Sigmoid colon (tissue), 7 donors: ENCODE data around the gene PCDHGA5. TPM values are rescaled to one million over a fixed set of nuclear protein-coding genes. Genes with fewer than 3 reads are reported as not detected.

ENCODE experiments used
- DNase-seq: peaks from one replicate; pipeline ENCODE4 v3.0.0-alpha.2; 2019
- H3K27ac ChIP-seq, 4 donors: fragments of 200-600 bp; sonication (generic); one replicate each; pipeline ENCODE4 v1.5.1; 2016 to 2019; ENCODE audit warnings: mild to moderate bottlenecking in 1 of 4
- H3K27me3 ChIP-seq, 3 donors: fragments of 200-600 bp; sonication (generic); one replicate each; pipeline ENCODE4 v1.5.1; 2019; ENCODE audit warnings: mild to moderate bottlenecking in 1 of 3
- H3K36me3 ChIP-seq, 4 donors: fragments of 200-600 bp; sonication (generic); one replicate each; pipeline ENCODE4 v1.5.1; 2016 to 2019
- H3K4me1 ChIP-seq, 4 donors: fragments of 200-600 bp; sonication (generic); one replicate each; pipeline ENCODE4 v1.5.1; 2017 to 2019
- H3K4me3 ChIP-seq, 4 donors: fragments of 200-600 bp; sonication (generic); one replicate each; pipeline ENCODE4 v1.5.1; 2017 to 2019; ENCODE audit warnings: mild to moderate bottlenecking in 2 of 4, moderate library complexity in 1 of 4
- H3K9me3 ChIP-seq, 4 donors: fragments of 200-600 bp in 3 of 4; sonication (generic) in 3 of 4; one replicate each; pipeline versions ENCODE4 v1.5.1 to v1.6.1; 2013 to 2019
- CTCF ChIP-seq, 4 experiments: fragments of 450-650 bp in 3 of 4; fragments of 200-600 bp in 1 of 4; IDR thresholded peaks; one replicate each; pipeline ENCODE4 v1.5.1; 2016 to 2019; ENCODE audit warnings: antibody characterized with exemption in 4 of 4, mild to moderate bottlenecking in 3 of 4, moderate library complexity in 2 of 4
- EP300 ChIP-seq, 4 donors: sonication (generic); formaldehyde crosslinking; IDR thresholded peaks; one replicate each; pipeline ENCODE4 v1.6.1; 2017; ENCODE audit warnings: antibody characterized with exemption in 4 of 4
- POLR2A ChIP-seq, 2 donors: fragments of 450-650 bp; IDR thresholded peaks; one replicate each; pipeline ENCODE4 v1.6.1; 2016; ENCODE audit warnings: antibody characterized with exemption in 2 of 2, mild to moderate bottlenecking in 2 of 2, moderate library complexity in 2 of 2
- POLR2AphosphoS5 ChIP-seq, 4 donors: sonication (generic); formaldehyde crosslinking; IDR thresholded peaks; one replicate each; pipeline ENCODE4 v1.6.1; 2017; ENCODE audit warnings: antibody characterized with exemption in 4 of 4
- WGBS, 2 donors: extraction: QIAGEN DNeasy Blood & Tissue Kit; methylation state at CpG; one replicate each; pipeline ENCODE4 v1.1.7; 2013; 5-methylcytosine and 5-hydroxymethylcytosine counted together
- intact Hi-C: fragments of 100-400 bp; cut with DNase I; formaldehyde crosslinking; loops from one replicate; pipeline ENCODE4 v1.15.1; 2023
- polyA plus RNA-seq, 3 donors: library from polyadenylated mRNA; stranded (reverse); fragments of 200-250 nt; gene quantifications; one replicate each; pipeline ENCODE4 v1.2.3, GENCODE V29; 2013
- total RNA-seq, 4 donors: library from RNA; depleted of rRNA; stranded (reverse); fragments of >200 nt; gene quantifications; one replicate each; pipeline ENCODE4 v1.1.0, GENCODE V29; 2016
- donor health status: healthy with polysubstance abuse.
- donor health status: Bipolar disorder and iron deficiency.
- donor health status: healthy.

Gene PCDHGA5
- total and polyA plus RNA-seq, 7 donors, result 0.57 to 8.3 (median 6.1) TPM; not detected in 2

GRCh38 chr5:141356950-141357349, 7.0 kb upstream of the PCDHGA5 start:
- H3K27ac ChIP-seq, result no peak overlapping the region
- 55 to 69% methylated on average over 19 of the region's 19 CpGs for WGBS, 2 donors
- no peaks in the 10 kb centered on the region for H3K4me1 ChIP-seq
- no peak for TF ChIP-seq POLR2A (IDR thresholded peaks at IDR 0.05)
- TF ChIP-seq CTCF (IDR thresholded peaks at IDR 0.05), result no peak
- TF ChIP-seq EP300 (IDR thresholded peaks at IDR 0.05), result no peak
- TF ChIP-seq POLR2AphosphoS5 (IDR thresholded peaks at IDR 0.05), result no peak
- intact Hi-C loops, result no loop called here
- H3K27me3 ChIP-seq, result peaks cover 0 to 13% (median 0%) of the 10 kb centered on the region in 3 donors
- no peak for DNase-seq
- H3K4me3 ChIP-seq, result no peak overlapping the region
- H3K9me3 ChIP-seq, result peaks cover 37 to 84% (median 62%) of the 10 kb centered on the region in 4 donors
- no peaks in the 10 kb centered on the region for H3K36me3 ChIP-seq

GRCh38 chr5:141359790-141360426, 4.1 kb upstream of the PCDHGA5 start, which contains the start of gene PCDHGB2:
Gene PCDHGB2 (plus strand): TSS chr5:141359994. CDS start chr5:141360136, 142 bp downstream.
- Histone ChIP-seq H3K36me3 (no peaks in the 10 kb centered on the region), H3K27ac (no peak within 1 kb of the TSS), H3K9me3 (peaks cover 48 to 96% (median 68%) of the 10 kb centered on the region in 4 donors), H3K4me1 (no peaks in the 10 kb centered on the region), H3K27me3 (peaks cover 0 to 5% (median 4%) of the 10 kb centered on the region in 3 donors), H3K4me3 (peak within 1 kb of the TSS in 2 of 4 donors; percentile 14 to 26)
- no peak for DNase-seq
- intact Hi-C loops, result no loop called here
- TF ChIP-seq POLR2AphosphoS5 (IDR thresholded peaks at IDR 0.05) (no peak), CTCF (IDR thresholded peaks at IDR 0.05) (peak in 1 of 4 experiments; percentile 8)
- 23 to 34% methylated on average over 24 of the region's 24 CpGs for WGBS, 2 donors

- Histone ChIP-seq H3K27ac (no peak overlapping the region), H3K27me3 (peaks cover 0 to 5% (median 4%) of the 10 kb centered on the region in 3 donors), H3K9me3 (peaks cover 50 to 96% (median 70%) of the 10 kb centered on the region in 4 donors), H3K4me3 (no peak overlapping the region), H3K4me1 (no peaks in the 10 kb centered on the region), H3K36me3 (no peaks in the 10 kb centered on the region)
- 42 to 61% methylated on average over 15 of the region's 15 CpGs for WGBS, 2 donors
- DNase-seq, result no peak
- intact Hi-C loops, result no loop called here
- TF ChIP-seq POLR2A (IDR thresholded peaks at IDR 0.05) (no peak), POLR2AphosphoS5 (IDR thresholded peaks at IDR 0.05) (no peak), EP300 (IDR thresholded peaks at IDR 0.05) (no peak), CTCF (IDR thresholded peaks at IDR 0.05) (no peak)
Measured at GRCh38 chr5:141360685-141361084, 3.3 kb upstream of the PCDHGA5 start.

- H3K27me3 ChIP-seq, result peaks cover 0 to 13% (median 4%) of the 10 kb centered on the region in 3 donors
- H3K4me1 ChIP-seq, result no peaks in the 10 kb centered on the region
- peaks cover 41 to 96% (median 67%) of the 10 kb centered on the region in 4 donors for H3K9me3 ChIP-seq
- no peak overlapping the region for H3K27ac ChIP-seq
- no peaks in the 10 kb centered on the region for H3K36me3 ChIP-seq
- DNase-seq, result no peak
- no peak for TF ChIP-seq CTCF (IDR thresholded peaks at IDR 0.05)
- intact Hi-C loops, result no loop called here
- H3K4me3 ChIP-seq, result no peak overlapping the region
Measured at GRCh38 chr5:141362719-141363118, 1.2 kb upstream of the PCDHGA5 start.
